GM19397 (cell line): ENCODE results near the gene IMPDH2.

Experiments used
- ATAC-seq: cut with Tn5 transposase; IDR thresholded peaks from one replicate; pipeline ENCODE4 v1.9.1; 2021; ENCODE audit warnings: mild to moderate bottlenecking, moderate library complexity; ENCODE audit not compliant: unreplicated experiment

Gene IMPDH2

DNA sequence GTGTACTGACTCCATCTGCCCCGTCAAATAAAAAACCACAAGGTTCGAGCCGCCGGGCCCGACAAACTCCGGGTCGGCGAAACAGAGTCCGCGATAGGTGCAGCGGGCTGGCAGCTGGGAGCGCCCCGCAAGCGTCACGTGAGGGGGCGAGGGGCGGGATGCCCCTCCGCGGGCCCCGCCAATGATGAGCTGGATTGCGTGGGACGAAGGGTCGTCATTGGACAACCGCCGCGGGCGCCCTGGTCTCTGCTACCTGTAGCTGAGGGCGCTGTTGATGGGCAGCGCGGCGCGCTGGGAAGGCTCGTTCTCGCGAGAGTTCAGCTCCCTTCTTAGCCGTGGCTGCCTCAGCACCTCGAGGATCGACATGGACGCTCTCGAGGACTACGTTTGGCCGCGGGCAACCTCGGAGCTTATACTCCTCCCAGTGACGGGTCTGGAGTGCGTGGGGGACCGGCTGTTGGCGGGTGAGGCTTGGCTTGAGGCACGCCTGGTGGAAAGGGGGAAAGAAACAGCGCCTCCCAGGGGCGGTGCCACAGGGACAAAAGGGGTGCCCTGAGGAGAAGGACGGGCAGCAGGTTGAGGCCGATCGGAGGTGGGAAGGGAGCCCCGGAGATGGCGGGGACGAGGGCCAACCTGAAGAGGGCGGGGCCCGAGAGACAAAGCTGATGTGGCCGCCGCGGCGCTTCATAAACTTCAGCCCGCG, 22.0 kb downstream of the IMPDH2 start, which contains the start of gene WDR6:
WDR6 (plus strand) TSS at position 324 of the 703 bp plus-strand sequence; CDS start at position 365, 41 bp downstream.
- ATAC-seq, result peak; percentile 87

DNA sequence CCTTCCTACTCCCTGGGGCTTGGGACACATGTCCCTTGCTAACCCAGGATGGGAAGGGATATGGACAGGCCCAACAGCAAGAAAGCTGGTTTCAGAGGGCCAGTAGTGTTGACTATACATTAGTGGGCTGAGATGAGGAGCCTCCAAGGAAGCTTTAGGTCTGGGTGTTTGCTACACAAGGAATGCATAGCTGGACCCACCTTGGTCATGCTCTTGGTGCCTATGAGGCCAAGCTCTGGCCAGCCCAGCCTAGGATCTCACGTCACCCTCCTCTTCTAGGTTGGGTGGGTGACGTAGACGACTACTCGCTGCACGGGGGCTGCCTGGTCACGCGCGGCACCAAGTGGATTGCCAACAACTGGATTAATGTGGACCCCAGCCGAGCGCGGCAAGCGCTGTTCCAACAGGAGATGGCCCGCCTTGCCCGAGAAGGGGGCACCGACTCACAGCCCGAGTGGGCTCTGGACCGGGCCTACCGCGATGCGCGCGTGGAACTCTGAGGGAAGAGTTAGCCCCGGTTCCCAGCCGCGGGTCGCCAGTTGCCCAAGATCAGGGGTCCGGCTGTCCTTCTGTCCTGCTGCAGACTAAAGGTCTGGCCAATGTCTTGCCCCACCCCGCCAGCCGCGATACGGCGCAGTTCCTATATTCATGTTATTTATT, 22.7 kb downstream of the IMPDH2 start:
- peak; percentile 2 for ATAC-seq

DNA sequence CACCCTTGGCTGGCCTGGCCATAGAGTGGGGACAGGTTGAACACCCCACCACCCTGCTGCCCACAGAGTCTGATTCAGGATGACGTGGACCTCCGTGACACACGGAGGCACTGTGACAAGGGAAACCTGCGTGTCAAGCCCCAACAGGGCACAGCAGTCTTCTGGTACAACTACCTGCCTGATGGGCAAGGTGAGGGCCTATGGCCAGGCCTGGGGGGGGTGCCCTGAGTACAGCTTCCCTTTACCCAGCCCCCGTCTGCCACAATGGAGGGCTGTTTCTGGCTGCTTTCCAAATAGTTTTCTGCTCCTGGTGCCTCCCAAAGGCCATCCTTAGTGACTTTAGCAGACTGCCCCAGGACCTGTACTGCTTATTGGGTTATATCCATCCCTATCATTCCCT, 23.2 kb downstream of the IMPDH2 start:
- ATAC-seq, result no peak

DNA sequence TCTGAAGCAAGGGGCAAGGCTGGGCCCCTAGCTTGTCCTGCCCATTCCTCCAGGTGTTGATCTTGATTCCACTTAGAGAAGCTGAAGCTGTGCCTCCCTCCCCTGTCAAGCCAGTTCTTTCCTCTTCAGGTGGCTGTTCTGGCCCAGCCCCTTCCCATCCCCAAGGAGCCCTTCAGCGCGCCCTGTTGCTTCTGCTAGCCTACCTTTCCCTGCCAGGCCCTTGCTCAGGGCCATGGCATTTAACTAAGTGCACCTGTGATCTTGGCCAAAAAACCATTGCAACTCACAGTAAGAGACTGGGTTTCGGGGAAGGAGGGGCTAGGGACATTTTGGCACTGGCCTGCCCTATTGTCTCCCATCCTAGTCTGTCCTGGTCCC, 23.9 kb downstream of the IMPDH2 start:
- ATAC-seq, result no peak

DNA sequence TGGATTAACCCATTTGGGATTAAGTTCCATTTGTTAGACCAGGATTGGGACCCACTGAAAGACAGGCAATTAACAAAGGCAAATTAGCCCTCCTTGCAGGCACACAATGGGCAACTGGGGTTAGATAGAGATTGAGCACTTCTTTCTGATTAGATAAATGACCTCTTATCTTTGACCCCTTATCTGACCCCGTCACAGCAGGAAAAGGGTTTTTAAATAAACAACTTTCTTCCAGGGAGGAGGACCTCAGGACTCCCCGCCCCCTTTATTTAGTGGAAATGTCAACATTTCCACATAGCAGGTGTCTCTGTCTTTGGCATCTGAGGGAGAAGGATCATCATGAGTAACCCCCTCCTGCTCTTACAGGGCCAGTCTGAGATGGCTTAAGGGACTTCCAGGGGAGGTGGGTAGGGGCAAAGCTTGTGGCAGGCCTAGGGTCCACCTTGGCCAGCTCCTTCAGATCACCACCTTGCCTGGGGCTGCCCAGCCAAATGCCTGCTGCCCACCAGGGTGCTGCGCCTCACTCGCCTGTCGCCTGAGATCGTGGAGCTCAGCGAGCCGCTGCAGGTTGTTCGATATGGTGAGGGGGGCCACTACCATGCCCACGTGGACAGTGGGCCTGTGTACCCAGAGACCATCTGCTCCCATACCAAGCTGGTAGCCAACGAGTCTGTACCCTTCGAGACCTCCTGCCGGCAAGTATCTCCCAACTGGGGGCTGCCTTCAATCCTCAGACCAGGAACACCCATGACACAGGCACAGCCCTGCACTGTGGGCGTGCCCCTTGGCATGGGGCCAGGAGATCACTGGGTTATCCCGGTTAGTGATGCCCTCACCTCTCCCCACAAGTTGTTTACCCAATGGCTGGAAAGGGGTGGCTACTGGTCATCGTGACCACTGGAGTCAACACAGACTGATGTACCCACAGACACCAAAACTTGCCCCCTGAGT, 24.6 kb downstream of the IMPDH2 start:
- ATAC-seq, result no peak

DNA sequence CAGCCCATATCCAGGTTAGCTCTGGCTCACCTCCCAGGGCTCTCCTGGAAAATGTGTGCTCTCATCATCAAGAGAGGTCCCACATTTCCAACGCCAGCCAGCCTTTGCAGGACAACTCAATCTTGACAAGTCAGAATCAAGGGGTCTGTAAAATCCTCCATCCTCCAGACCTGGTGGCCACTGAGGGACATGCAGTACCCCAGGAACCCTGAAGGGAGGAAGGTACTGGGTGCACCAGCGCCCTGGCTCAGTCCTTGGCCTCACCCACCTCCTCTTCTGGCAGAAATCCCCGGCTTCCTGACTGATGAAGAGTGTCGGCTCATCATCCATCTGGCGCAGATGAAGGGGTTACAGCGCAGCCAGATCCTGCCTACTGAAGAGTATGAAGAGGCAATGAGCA, 28.0 kb downstream of the IMPDH2 start:
- no peak for ATAC-seq

DNA sequence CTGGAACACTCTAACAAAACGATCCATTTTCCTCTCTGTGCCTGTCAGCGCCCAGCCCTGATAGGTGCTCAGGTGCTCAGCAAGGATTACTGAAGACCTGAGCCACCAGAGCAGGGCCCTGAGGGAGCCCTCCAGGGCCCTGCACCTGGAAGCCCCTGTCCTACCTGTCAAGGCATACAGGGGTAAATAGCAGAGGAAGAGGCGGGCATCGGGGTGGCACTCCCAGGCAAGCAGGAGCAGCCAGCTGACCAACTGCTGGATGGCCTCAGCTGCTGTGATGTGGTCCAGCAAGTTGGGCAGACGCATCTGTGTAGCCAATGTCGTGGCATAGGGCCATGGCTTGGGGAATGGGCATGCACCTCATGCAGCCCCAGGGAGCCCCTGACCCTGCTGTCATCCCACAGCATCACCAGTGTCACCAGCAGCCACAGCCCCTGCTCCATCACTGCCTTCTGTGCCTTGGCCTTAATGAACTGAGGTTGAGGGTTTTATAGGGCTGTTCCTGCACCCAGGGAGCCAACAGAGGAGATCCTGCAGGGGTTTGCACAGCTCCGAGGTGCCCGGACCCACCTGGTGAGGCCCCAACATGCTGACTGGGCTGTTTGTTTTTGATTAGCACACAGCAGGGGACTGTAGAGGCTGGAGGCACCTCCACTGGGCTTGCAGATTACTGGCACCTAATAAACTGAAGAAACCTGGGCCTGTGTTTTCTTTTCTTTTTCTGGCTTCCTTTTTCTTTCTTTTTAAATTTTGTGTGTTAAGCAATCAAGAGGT, 29.9 kb downstream of the IMPDH2 start:
- no peak for ATAC-seq

DNA sequence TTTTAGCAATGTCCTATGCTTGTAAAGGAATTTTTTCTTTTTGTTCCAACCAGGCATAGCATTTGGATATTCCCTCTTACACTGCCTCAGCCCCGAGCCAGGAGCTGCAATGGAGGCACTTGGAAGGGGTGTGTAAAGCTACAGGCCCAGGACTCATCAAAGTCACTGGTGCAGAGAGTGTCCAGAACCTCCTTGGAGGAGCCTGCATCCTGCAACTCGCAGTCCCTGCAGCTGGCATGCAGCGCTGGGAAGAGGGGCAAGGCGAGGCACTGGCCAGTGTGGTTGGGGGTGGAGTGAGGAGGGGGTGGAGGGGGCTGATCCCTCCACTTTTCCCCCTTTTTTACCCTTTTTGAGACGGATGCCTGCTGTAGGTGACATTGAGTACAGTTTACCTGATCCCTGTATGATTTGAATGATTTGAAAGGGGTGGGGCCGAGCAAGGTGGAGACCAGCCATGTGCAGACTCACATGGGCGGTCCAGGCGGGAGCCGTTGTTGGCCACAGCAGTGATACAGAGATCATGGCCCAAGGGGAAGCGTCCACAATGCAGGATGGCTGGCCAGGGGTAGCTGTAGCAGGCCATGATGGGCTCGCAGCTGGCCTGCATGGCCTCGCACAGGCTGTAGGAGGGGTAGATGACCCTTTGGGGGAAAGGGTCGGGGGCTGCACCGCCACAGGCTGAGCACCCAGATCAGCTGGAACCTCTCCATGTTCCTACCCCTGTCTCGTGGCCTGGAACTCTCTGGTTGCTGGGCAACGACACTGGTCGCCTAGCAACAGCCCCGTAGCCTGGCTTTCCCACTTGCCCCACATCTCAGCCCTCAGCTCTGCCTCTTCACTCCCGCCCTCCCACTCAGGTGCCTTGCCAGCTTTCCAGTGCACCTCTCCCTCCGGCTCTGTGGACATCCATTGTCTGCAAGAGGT, 31.2 kb downstream of the IMPDH2 start:
- ATAC-seq, result no peak

DNA sequence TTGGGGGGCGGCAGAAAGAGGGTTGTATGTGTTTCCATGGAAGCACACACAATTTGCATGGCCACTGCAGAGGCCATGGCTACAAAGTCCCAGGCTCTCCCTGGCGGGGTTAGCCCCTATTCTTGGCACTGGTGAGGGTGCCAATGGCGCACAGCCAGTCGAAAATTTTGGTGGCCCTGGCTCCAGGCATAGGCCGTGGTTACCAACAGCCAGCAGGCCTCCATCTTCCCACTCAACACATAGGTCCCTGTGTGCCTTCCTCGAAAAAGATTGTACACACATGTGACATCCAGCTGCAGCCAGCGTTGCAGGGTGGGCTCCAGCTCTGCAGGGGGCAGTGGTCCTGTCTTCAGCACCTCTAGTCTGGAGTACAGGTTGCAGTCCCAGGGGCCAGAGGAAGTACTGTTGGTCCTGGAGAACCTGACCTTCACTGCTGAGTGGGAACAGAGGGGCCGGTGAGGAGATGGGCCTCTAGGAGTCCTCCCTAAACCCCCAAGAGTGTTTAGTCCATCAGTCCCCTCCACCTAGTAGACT, 32.0 kb downstream of the IMPDH2 start:
- no peak for ATAC-seq

DNA sequence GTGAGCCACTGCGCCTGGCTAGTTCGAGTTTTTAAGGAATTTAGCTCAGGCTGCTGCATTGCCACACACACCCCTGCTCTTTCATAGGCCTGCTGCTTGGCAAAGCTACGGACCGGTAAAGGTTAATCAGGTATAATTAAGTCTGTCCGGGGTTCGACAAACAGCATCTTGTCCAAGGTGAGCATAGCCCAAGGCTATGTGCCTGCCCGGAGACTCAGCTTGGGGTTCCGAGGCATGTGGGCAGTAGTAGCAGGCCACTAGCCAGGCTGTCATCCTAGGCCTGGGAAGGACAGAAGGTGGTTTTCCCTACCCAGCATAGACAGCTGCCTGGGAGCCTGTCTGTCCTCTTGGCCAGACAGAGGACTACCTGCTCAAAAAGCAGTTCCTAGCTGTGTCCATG, 32.6 kb downstream of the IMPDH2 start:
- no peak for ATAC-seq

DNA sequence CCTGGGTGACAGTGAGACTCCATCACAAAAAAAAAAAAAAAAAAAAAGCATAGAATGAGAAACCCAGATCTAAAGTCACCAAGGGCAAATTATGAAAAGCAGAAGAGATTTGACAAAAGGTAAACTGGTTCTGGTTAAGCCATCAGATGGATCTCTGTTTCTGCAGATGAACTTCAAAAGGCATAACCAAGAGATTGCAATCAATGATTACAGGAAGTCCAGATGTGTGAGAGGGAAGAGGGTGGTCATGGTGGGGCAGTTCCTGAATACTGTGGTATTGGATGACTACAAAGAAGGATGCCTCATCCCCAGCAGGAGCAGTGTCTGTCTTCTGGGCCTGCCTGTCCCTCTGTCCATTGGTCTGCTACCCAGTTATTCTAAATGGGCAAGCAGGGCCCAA, 35.4 kb downstream of the IMPDH2 start:
- ATAC-seq, result no peak

DNA sequence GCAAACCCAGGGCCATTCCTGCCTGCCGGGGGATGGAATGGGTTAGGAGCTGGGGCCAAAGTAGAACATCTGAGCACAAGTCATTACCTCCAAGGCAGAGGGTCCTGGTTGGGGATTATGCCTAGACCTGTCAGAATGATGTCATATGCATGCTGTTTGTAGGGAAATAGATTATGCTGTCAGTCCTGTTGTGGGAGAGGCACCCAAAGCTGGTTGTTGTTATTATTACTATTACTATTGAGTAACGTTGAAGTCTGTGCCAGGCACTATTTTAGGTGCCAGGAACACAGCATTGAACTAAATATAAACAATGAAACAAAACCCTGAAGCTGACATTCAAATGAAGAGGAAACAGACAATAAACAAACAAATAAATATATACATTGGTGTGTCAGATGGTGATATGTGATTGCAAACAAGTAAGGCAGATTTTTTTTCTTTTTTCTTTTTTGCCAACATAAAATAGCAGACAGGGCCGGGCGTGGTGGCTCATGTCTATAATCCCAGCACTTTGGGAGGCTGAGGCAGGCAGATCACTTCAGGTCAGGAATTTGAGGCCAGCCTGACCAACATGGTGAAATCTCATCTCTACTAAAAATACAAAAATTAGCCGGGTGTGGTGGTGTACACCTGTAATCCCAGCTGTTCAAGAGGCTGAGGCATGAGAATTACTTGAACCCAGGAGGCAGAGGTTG, 37.2 kb downstream of the IMPDH2 start:
- ATAC-seq, result no peak

DNA sequence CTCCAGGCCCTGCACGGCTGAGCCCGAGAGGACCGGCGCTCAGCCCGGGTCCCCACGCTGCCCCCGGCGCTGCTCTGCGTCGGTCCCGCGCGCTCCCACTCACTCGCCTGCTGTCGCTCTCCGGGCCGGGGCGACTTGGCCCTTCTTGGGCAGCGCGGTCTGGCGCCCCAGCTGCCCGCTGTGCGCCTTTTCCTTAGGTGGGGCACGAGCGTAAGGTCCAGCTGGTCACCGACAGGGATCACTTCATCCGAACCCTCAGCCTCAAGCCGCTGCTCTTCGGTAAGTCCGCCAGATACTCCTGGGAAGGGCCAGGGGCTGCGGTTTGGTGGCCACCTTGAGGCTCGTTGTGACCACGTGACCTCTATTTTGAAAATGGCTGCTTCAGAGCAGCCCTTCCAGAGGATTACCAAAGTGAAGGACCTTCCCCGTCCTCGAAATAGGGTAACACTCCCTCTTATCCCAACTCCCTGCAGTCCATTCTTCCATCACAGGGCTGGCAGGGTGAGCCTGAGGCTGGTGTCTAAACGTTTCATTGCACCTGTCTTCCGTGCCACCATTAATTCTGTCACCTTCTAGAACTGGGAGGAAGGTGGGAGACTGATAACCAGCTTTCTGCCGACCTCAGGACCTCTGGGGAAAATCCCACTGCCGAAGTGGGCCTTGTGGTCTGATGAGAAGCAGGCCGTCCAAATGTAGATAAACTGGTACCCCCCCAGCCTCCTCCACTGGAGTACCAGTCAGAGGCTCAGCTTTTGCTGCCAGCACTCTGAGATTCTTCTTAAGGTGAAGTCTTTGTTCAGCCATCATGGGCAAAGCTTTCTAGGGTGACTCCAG, 38.3 kb downstream of the IMPDH2 start:
- ATAC-seq, result peak; percentile 7

DNA sequence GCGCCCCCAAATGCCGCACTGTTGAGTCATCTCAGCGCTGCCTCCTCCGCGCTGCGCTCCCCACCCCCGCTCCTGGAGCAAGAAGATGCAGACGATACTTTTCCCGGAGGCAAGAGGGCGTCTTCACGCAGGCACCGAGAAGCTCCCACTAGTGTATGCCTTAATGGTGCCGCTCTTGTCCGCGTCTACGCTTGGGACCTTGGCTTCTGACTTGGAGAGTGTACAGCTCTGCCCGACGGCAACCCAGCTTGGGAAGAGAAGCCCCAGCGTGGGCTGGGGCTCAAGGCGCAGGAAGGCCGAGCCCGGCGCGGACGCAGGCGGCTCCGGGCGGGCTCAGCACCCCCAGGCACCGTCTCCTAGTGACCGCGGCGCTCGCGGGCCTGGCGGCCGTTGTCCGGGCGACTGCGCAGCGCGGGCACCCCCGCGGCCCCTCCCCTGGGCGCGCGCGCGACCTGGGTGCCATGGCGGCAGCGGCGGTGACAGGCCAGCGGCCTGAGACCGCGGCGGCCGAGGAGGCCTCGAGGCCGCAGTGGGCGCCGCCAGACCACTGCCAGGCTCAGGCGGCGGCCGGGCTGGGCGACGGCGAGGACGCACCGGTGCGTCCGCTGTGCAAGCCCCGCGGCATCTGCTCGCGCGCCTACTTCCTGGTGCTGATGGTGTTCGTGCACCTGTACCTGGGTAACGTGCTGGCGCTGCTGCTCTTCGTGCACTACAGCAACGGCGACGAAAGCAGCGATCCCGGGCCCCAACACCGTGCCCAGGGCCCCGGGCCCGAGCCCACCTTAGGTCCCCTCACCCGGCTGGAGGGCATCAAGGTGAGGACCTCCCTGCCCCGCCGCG, 39.2 kb downstream of the IMPDH2 start, which contains the start of gene P4HTM:
P4HTM (plus strand) TSS at position 446 of the 840 bp plus-strand sequence; CDS start at position 462, 16 bp downstream.
- ATAC-seq, result peak; percentile 62

DNA sequence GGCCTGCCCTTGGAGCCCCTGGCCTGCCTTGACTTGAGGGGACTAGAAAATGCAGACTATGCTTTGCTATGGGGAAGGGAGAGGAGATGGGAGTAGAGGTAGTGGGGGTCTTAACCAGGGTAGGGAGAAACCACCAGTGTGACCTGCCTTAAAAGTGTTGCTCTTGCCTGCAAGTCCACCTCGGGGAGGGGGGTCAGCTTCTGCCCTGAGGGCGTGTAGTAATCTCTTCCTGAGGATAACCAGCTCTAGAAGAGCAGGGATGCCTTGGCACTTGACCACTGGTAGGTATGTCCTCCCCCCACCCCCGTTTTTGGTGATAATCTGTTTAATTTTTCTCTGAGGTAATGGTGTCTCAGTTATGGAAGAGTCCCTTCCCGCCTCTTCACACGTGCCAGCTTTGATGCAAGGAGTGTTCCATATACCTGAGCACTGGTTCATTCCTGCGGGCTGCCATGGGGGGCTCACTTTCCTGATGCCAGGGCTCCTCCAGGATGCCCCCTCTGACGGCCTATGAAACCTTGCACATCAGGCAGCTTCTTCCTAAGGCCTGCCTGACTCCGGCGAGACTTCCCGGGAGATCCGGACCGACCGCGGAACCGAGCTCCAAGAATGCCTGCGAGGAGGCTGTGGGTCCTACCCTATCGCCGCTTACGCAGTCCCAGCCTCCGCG, 39.9 kb downstream of the IMPDH2 start:
- no peak for ATAC-seq

DNA sequence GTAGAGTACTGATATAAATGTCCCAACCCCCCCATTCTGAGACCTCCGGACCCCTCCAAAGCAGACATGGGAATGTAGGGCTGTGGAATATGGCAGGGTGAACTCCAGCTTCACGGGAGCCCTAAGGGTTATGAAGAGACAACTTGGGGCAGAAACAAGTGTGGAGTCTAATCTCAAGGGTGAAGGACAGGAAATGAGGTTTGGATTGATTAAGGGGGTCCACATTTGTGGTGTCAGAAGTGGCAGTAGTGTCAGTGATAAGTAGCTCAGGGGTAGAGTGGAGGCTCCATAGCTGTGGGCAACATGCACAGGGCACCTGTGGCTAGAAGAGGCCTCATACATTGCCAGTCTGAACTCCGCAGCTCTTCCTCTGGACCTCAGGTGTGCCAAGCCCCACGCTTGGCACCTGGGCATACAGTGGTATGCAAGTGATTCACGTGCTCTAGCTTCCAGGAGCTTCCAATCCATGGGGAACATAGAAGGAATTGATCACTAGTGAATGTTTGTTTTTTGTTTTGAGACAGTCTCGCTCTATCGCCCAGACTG, 43.3 kb downstream of the IMPDH2 start:
- no peak for ATAC-seq
